HepG2 (cell line): ENCODE data around the gene UBE2QL1. TPM values are rescaled to one million over a fixed set of nuclear protein-coding genes. Genes with fewer than 3 reads are reported as not detected.

ENCODE experiments used
- MZF1 ChIP-seq: sonication (generic); formaldehyde crosslinking; IDR thresholded peaks from 2 replicates; pipeline ENCODE4 v1.8.1; 2023; ENCODE audit warnings: mild to moderate bottlenecking, missing genetic modification reagents, borderline replicate concordance
- PITX1 ChIP-seq: sonication (generic); formaldehyde crosslinking; IDR thresholded peaks from 2 replicates; pipeline ENCODE4 v1.5.1; 2020; ENCODE audit warnings: mild to moderate bottlenecking, missing genetic modification reagents
- RBM39 ChIP-seq: fragments of 200-400 bp; formaldehyde crosslinking; IDR thresholded peaks from one replicate; pipeline ENCODE4 v1.6.1; 2018; ENCODE audit warnings: antibody characterized with exemption, mild to moderate bottlenecking, low read depth, low read length; ENCODE audit not compliant: poor library complexity, severe bottlenecking
- ZNF24 ChIP-seq: fragments of 450-650 bp; IDR thresholded peaks from 2 replicates; pipeline ENCODE4 v1.6.1; 2017; ENCODE audit warnings: antibody characterized with exemption, mild to moderate bottlenecking
- ZNF3 ChIP-seq: IDR thresholded peaks from 2 replicates; pipeline ENCODE4 v1.7.0; 2017; ENCODE audit warnings: inconsistent platforms
- ZNF557 ChIP-seq: sonication (generic); formaldehyde crosslinking; IDR thresholded peaks from 2 replicates; pipeline ENCODE4 v1.4.0; 2020; ENCODE audit warnings: missing genetic modification reagents
- ZSCAN20 ChIP-seq: sonication (generic); formaldehyde crosslinking; IDR thresholded peaks from 2 replicates; pipeline ENCODE4 v1.4.0; 2020; ENCODE audit warnings: missing genetic modification reagents, mild to moderate bottlenecking, borderline replicate concordance
- polyA plus RNA-seq, 8 experiments: library from polyadenylated mRNA; depleted of rRNA in 3 of 8; stranded (reverse) in 7 of 8; unstranded in 1 of 8; fragments of >200 nt; fragmentation: Illumina TruSeq in 4 of 8; extraction: Trizol in 4 of 8; gene quantifications; 2 replicates each; pipeline versions ENCODE4 v1.2.1 to v1.2.3, GENCODE V29; 2011 to 2016; ENCODE audit warnings: low read depth in 4 of 8, missing spikeins in 1 of 8, mixed read lengths in 1 of 8; ENCODE audit not compliant: insufficient read depth in 1 of 8
- total RNA-seq, 5 experiments: library from RNA; depleted of rRNA; stranded (reverse); fragments of >200 nt; fragmentation: Illumina TruSeq; extraction: Trizol; gene quantifications; 2 replicates each; pipeline ENCODE4 v1.2.3, GENCODE V29; 2016; ENCODE audit warnings: low read depth in 1 of 5
- TF ChIP-seq, protein P1 (sequence below): sonication (generic); formaldehyde crosslinking; conservative IDR thresholded peaks from 2 replicates; pipeline ENCODE4 v1.8.0; 2022; ENCODE audit warnings: missing genetic modification reagents
- TF ChIP-seq, protein P2 (sequence below): sonication (generic); formaldehyde crosslinking; IDR thresholded peaks from 2 replicates; pipeline ENCODE4 v1.9.0; 2022; ENCODE audit warnings: low read depth, missing genetic modification reagents
- TF ChIP-seq, protein P3 (sequence below): sonication (generic); formaldehyde crosslinking; IDR thresholded peaks from 2 replicates; pipeline ENCODE4 v1.5.1; 2020; ENCODE audit warnings: mild to moderate bottlenecking, moderate library complexity, missing genetic modification reagents

UBE2QL1 gene
- total and polyA plus RNA-seq, 2 of the 13 experiments (the other 11 are each of a cell fraction or from before 2014, with no cell fraction given), result not detected

DNA sequence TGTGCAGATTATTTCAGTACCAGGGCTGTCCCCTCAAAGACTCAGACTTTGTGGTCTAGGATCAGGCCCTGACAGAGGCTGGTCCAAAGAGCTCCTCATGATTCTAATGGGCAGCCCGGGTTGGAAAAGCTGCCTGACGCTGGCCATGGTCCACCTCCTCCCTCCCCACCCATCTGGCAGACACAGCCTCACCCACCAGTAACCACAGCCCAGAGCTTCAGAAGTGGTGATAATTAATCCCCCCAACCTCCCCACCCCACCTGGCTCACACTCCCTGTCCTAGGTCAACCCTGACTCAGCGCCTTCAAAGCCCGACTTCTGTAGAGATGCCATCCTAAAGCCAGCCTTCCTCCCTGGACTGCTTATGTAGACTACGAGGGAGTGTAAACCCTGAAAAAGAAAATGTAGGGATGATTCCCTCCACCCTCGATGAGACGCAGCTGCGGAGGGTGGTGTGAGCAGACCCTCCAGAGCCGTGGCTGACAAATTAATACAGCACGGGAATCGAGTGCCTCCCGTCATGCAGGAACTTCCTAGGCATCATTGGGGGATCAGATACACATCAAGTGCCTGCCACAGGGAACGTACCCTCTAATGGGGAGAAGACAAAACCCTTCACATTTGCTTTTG is 7.0 kb downstream of the UBE2QL1 start (continued):
- TF ChIP-seq ZNF24 (no peak), MZF1 (CRISPR knock-in tag) (no peak), RBM39 (no peak), PITX1 (CRISPR knock-in tag) (no peak), ZNF557 (CRISPR knock-in tag) (no peak), ZNF3 (no peak), ZSCAN20 (CRISPR knock-in tag) (no peak)
- TF ChIP-seq, protein P1, sequence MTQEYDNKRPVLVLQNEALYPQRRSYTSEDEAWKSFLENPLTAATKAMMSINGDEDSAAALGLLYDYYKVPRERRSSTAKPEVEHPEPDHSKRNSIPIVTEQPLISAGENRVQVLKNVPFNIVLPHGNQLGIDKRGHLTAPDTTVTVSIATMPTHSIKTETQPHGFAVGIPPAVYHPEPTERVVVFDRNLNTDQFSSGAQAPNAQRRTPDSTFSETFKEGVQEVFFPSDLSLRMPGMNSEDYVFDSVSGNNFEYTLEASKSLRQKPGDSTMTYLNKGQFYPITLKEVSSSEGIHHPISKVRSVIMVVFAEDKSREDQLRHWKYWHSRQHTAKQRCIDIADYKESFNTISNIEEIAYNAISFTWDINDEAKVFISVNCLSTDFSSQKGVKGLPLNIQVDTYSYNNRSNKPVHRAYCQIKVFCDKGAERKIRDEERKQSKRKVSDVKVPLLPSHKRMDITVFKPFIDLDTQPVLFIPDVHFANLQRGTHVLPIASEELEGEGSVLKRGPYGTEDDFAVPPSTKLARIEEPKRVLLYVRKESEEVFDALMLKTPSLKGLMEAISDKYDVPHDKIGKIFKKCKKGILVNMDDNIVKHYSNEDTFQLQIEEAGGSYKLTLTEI (CRISPR knock-in tag), result no peak
- TF ChIP-seq, protein P2, sequence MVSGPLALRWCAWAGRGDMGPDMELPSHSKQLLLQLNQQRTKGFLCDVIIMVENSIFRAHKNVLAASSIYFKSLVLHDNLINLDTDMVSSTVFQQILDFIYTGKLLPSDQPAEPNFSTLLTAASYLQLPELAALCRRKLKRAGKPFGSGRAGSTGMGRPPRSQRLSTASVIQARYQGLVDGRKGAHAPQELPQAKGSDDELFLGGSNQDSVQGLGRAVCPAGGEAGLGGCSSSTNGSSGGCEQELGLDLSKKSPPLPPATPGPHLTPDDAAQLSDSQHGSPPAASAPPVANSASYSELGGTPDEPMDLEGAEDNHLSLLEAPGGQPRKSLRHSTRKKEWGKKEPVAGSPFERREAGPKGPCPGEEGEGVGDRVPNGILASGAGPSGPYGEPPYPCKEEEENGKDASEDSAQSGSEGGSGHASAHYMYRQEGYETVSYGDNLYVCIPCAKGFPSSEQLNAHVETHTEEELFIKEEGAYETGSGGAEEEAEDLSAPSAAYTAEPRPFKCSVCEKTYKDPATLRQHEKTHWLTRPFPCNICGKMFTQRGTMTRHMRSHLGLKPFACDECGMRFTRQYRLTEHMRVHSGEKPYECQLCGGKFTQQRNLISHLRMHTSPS (CRISPR knock-in tag), result no peak
- TF ChIP-seq, protein P3, sequence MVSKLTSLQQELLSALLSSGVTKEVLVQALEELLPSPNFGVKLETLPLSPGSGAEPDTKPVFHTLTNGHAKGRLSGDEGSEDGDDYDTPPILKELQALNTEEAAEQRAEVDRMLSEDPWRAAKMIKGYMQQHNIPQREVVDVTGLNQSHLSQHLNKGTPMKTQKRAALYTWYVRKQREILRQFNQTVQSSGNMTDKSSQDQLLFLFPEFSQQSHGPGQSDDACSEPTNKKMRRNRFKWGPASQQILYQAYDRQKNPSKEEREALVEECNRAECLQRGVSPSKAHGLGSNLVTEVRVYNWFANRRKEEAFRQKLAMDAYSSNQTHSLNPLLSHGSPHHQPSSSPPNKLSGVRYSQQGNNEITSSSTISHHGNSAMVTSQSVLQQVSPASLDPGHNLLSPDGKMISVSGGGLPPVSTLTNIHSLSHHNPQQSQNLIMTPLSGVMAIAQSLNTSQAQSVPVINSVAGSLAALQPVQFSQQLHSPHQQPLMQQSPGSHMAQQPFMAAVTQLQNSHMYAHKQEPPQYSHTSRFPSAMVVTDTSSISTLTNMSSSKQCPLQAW, result no peak
